Measurements from ENCODE around the gene TMCO4.

TMCO4 gene

GRCh38 chr1:19664453-19665185, 135.1 kb downstream of the TMCO4 start, which contains the start of gene HTR6:
Gene HTR6, plus strand, starts transcription at chr1:19664875. Its CDS starts 879 bp downstream, at chr1:19665754.
- Histone ChIP-seq H3F3A (ENCODE audit: insufficient read depth, low read length) (no peaks in the 10 kb centered on the region), H3K36me3 (ENCODE audit: insufficient read depth, low read length) (no peaks in the 10 kb centered on the region), H3K79me2 (ENCODE audit: insufficient read depth, low read length) (no peaks in the 10 kb centered on the region), H3K9ac (ENCODE audit: low read length) (no peak within 1 kb of the TSS), H3K9me2 (ENCODE audit: low read depth, low read length) (no peaks in the 10 kb centered on the region), H4K20me1 (ENCODE audit: insufficient read depth, low read length) (no peaks in the 10 kb centered on the region), H3K27ac (ENCODE audit: low read depth, low read length, poor library complexity, severe bottlenecking) (no peak within 1 kb of the TSS), H3K9me3 (ENCODE audit: low read length) (no peaks in the 10 kb centered on the region), H3K27me3 (ENCODE audit: insufficient read depth, low read length) (no peaks in the 10 kb centered on the region), H2AFZ (ENCODE audit: low read length) (no peak within 1 kb of the TSS), H3K4me1 (ENCODE audit: insufficient read depth, low read length, severe bottlenecking) (no peaks in the 10 kb centered on the region), H3K4me3 (ENCODE audit: low read depth, low read length, poor library complexity, severe bottlenecking) (no peak within 1 kb of the TSS), H3K4me2 (ENCODE audit: low read length) (peak within 1 kb of the TSS; percentile 22; the same call in 1 of the 2 replicates)
- TF ChIP-seq, protein P1, sequence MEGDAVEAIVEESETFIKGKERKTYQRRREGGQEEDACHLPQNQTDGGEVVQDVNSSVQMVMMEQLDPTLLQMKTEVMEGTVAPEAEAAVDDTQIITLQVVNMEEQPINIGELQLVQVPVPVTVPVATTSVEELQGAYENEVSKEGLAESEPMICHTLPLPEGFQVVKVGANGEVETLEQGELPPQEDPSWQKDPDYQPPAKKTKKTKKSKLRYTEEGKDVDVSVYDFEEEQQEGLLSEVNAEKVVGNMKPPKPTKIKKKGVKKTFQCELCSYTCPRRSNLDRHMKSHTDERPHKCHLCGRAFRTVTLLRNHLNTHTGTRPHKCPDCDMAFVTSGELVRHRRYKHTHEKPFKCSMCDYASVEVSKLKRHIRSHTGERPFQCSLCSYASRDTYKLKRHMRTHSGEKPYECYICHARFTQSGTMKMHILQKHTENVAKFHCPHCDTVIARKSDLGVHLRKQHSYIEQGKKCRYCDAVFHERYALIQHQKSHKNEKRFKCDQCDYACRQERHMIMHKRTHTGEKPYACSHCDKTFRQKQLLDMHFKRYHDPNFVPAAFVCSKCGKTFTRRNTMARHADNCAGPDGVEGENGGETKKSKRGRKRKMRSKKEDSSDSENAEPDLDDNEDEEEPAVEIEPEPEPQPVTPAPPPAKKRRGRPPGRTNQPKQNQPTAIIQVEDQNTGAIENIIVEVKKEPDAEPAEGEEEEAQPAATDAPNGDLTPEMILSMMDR (IDR thresholded peaks at IDR 0.05; ENCODE audit: low read length): no peak
- no peak for TF ChIP-seq EZH2 (IDR thresholded peaks at IDR 0.05; ENCODE audit: borderline replicate concordance, low read length)

GRCh38 chr1:19662313-19662712, 137.4 kb downstream of the TMCO4 start:
- H2AFZ ChIP-seq (ENCODE audit: low read length): no peak overlapping the region
- H3K4me2 ChIP-seq (ENCODE audit: low read length): no peak overlapping the region
- no peaks in the 10 kb centered on the region for H4K20me1 ChIP-seq (ENCODE audit: insufficient read depth, low read length)
- no peak overlapping the region for H3K4me3 ChIP-seq (ENCODE audit: low read depth, low read length, poor library complexity, severe bottlenecking)
- no peaks in the 10 kb centered on the region for H3K4me1 ChIP-seq (ENCODE audit: insufficient read depth, low read length, severe bottlenecking)
- H3K9me2 ChIP-seq (ENCODE audit: low read depth, low read length): no peaks in the 10 kb centered on the region
- H3K79me2 ChIP-seq (ENCODE audit: insufficient read depth, low read length): no peaks in the 10 kb centered on the region
- TF ChIP-seq EZH2 (IDR thresholded peaks at IDR 0.05; ENCODE audit: borderline replicate concordance, low read length): no peak
- TF ChIP-seq, protein P1 (IDR thresholded peaks at IDR 0.05; ENCODE audit: low read length): no peak
- H3K27ac ChIP-seq (ENCODE audit: low read depth, low read length, poor library complexity, severe bottlenecking): no peak overlapping the region
- H3K9ac ChIP-seq (ENCODE audit: low read length): no peak overlapping the region
- no peaks in the 10 kb centered on the region for H3K27me3 ChIP-seq (ENCODE audit: insufficient read depth, low read length)
- H3K9me3 ChIP-seq (ENCODE audit: low read length): no peaks in the 10 kb centered on the region
- H3F3A ChIP-seq (ENCODE audit: insufficient read depth, low read length): no peaks in the 10 kb centered on the region
- no peaks in the 10 kb centered on the region for H3K36me3 ChIP-seq (ENCODE audit: insufficient read depth, low read length)

GRCh38 chr1:19661721-19662228, 137.9 kb downstream of the TMCO4 start:
- H3K27me3 ChIP-seq (ENCODE audit: insufficient read depth, low read length): no peaks in the 10 kb centered on the region
- H3K9ac ChIP-seq (ENCODE audit: low read length): no peak overlapping the region
- H3K9me3 ChIP-seq (ENCODE audit: low read length): no peaks in the 10 kb centered on the region
- H3K4me1 ChIP-seq (ENCODE audit: insufficient read depth, low read length, severe bottlenecking): no peaks in the 10 kb centered on the region
- H3F3A ChIP-seq (ENCODE audit: insufficient read depth, low read length): no peaks in the 10 kb centered on the region
- H2AFZ ChIP-seq (ENCODE audit: low read length): no peak overlapping the region
- H3K9me2 ChIP-seq (ENCODE audit: low read depth, low read length): no peaks in the 10 kb centered on the region
- no peak overlapping the region for H3K27ac ChIP-seq (ENCODE audit: low read depth, low read length, poor library complexity, severe bottlenecking)
- H3K4me3 ChIP-seq (ENCODE audit: low read depth, low read length, poor library complexity, severe bottlenecking): no peak overlapping the region
- H3K79me2 ChIP-seq (ENCODE audit: insufficient read depth, low read length): no peaks in the 10 kb centered on the region
- no peak overlapping the region for H3K4me2 ChIP-seq (ENCODE audit: low read length)
- no peaks in the 10 kb centered on the region for H4K20me1 ChIP-seq (ENCODE audit: insufficient read depth, low read length)
- H3K36me3 ChIP-seq (ENCODE audit: insufficient read depth, low read length): no peaks in the 10 kb centered on the region
- no peak for TF ChIP-seq EZH2 (IDR thresholded peaks at IDR 0.05; ENCODE audit: borderline replicate concordance, low read length)
- TF ChIP-seq, protein P1 (IDR thresholded peaks at IDR 0.05; ENCODE audit: low read length): peak; percentile 77
